Esophagus mucosa (tissue), 1 donor: ENCODE results near the gene AP1B1. TPM values are rescaled to one million over a fixed set of nuclear protein-coding genes. Genes with fewer than 3 reads are reported as not detected.

Experiments used
- ATAC-seq: fragments of 200-7000 bp; cut with Tn5 transposase; one replicate; pipeline ENCODE4 v1.9.1; 2020
- total RNA-seq: library from RNA; stranded (reverse); gene quantifications from one replicate; pipeline ENCODE4 v1.2.4, GENCODE V29; 2023
- donor health status: DM: yes; HTN: yes; CAD: no.

Gene AP1B1
- total RNA-seq, 1 donor from 2014 or later, result 80.8 TPM

DNA sequence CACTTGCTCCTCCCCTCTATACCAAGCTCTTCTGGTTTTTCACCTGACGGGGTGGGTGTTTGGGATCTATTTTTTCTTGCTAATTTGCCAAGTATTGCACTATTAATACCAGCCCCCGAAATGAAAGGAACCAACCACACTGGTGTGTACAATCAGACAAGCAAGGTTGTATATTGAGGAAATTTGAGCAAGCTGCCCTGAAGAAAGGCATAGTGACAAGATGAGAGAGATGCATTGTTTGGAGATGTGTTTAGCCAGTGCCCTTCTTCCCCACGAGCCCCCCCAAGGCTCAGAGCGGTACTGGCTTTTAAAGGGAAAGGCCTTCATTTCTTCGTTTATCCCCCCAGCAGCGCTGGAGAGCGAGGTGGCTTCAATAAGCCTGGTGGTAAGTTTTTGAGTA lies 97.2 kb downstream of the AP1B1 start:
- ATAC-seq, result no peak

DNA sequence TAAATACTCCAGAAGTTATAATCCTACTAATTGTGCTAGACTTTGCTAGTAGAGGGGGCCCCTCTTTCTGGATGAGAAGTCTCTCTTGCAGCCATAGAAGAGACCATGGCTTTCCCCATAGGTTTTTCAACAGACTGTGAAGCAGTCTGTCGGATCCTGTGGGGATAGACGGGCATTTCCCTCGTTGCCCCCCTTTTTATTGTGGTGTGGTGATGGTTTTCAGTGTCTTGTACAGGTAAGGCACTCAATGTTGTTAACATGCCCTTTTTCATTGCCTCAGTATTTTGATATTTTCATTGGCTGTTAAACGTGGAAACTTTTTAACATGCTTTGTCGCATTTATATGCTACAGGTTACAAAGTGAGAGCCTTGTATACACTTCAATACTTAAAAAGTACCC lies 98.3 kb downstream of the AP1B1 start:
- ATAC-seq, result no peak

GRCh38 chr22:29288837-29289236 lies 99.5 kb downstream of the AP1B1 start:
- ATAC-seq, result no peak

DNA sequence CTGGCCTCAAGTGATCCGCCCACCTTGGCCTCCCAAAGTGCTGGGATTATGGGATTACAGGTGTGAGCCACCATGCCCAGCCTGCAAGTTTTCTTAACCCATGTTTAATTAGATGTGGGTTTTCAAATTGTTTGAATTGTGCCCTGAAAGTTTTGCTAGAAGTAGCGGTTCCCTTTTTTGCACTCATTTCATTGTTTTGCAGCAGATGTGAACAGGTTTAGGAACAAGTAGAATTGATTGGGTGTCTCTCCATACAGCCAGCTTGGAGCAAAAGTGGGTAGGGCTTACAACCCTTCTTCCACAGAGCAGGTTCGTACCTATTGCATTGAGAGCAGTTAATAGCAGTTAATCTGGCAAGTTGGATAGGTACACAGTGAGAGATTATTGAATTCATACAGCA lies 104.2 kb downstream of the AP1B1 start:
- ATAC-seq, result no peak

GRCh38 chr22:29277927-29278326 lies 110.4 kb downstream of the AP1B1 start:
- no peak for ATAC-seq

Other genes starting within 250 kb of the AP1B1 start
- gene EMID1, start 182.7 kb downstream of the AP1B1 start, total RNA-seq, result 0.84 TPM
- 10.4 TPM for gene RHBDD3, start 120.6 kb downstream of the AP1B1 start, total RNA-seq
- gene EWSR1, start 120.3 kb downstream of the AP1B1 start, total RNA-seq, result 127 TPM
- gene GAS2L1, start 81.9 kb downstream of the AP1B1 start, total RNA-seq, result 27.7 TPM
- 0.88 TPM for gene RASL10A, start 72.9 kb downstream of the AP1B1 start, total RNA-seq
- not detected for gene RFPL1, start 50.0 kb upstream of the AP1B1 start, total RNA-seq
- gene NEFH, start 91.6 kb upstream of the AP1B1 start, total RNA-seq, result not detected
- gene THOC5, start 165.2 kb upstream of the AP1B1 start, total RNA-seq, result 30.1 TPM
- 39.0 TPM for gene NIPSNAP1, start 192.5 kb upstream of the AP1B1 start, total RNA-seq
- 32.3 TPM for gene NF2, start 215.1 kb upstream of the AP1B1 start, total RNA-seq